Uterus (tissue), 2 donors: ENCODE results near the gene SLC52A3.

Source experiments
- POLR2A ChIP-seq, 2 donors: fragments of 450-650 bp; IDR thresholded peaks; one replicate each; pipeline ENCODE4 v1.6.1; 2016; ENCODE audit warnings: antibody characterized with exemption in 2 of 2, mild to moderate bottlenecking in 1 of 2, moderate library complexity in 1 of 2
- TF ChIP-seq, protein P1 (sequence below), 4 experiments: fragments of 200-600 bp in 2 of 4; fragments of 450-650 bp in 2 of 4; sonication (generic) in 2 of 4; IDR thresholded peaks; one replicate each; pipeline ENCODE4 v1.5.1; 2016 to 2019; ENCODE audit warnings: antibody characterized with exemption in 4 of 4, mild to moderate bottlenecking in 2 of 4, moderate library complexity in 1 of 4

DNA sequence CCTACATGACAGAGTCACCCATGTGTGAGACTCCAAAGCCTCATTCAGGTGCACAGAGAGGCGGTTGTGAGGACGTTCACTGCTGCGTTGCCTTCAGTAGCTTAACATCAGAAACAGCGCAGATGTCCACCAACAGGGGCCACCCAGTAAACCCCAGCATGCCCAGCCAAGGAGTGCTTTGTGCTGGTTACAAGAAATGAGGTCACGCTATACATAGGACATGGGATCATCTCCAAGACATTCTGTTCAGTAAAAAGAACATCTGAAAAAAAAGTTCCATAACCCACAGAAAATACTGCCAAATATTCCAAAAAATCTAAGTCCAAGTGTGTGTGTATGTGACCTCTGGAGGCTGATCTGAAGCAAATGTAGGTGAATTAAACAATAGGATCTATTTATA lies 16.0 kb downstream of the SLC52A3 start:
- TF ChIP-seq, protein P1, sequence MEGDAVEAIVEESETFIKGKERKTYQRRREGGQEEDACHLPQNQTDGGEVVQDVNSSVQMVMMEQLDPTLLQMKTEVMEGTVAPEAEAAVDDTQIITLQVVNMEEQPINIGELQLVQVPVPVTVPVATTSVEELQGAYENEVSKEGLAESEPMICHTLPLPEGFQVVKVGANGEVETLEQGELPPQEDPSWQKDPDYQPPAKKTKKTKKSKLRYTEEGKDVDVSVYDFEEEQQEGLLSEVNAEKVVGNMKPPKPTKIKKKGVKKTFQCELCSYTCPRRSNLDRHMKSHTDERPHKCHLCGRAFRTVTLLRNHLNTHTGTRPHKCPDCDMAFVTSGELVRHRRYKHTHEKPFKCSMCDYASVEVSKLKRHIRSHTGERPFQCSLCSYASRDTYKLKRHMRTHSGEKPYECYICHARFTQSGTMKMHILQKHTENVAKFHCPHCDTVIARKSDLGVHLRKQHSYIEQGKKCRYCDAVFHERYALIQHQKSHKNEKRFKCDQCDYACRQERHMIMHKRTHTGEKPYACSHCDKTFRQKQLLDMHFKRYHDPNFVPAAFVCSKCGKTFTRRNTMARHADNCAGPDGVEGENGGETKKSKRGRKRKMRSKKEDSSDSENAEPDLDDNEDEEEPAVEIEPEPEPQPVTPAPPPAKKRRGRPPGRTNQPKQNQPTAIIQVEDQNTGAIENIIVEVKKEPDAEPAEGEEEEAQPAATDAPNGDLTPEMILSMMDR (IDR thresholded peaks at IDR 0.05): no peak
- TF ChIP-seq POLR2A (IDR thresholded peaks at IDR 0.05): no peak
